C4-2B (cell line): ENCODE results near the gene INPP5E.
"Not testable (repeated sequence)": the region's sequence is repeated elsewhere in the genome, so short reads cannot be mapped to it uniquely, and the experiment has no call there.

Experiments used
- H3K27ac ChIP-seq: fragments of 450-650 bp; 2 replicates; pipeline ENCODE4 v1.5.1; 2017
- ZFX ChIP-seq: fragments of 450-650 bp; IDR thresholded peaks from 2 replicates; pipeline ENCODE4 v1.6.1; 2017
- TF ChIP-seq, protein P1 (sequence below): fragments of 450-650 bp; conservative IDR thresholded peaks from 2 replicates; pipeline ENCODE4 v1.5.1; 2017; ENCODE audit warnings: mild to moderate bottlenecking

Gene INPP5E

DNA sequence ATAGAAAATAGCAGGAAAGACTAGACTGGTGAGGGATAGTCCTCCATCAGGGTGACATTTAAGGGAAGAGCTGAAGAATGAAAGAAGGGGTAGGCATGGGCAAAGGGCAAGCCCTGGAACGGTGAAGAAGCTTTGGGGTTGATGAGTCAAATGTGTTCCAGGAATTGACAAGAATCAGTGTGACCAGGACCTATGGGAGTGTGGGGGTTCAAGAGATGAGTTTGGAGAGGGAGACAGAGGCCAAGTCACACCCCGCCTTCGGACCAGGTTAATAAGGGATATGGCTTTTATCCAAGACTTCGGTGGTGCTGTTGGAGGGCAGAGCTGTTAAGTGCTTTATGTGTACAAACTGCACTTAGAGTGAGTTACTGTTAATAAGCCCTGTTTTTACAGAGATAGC is 28.3 kb downstream of the INPP5E start:
- TF ChIP-seq, protein P1, sequence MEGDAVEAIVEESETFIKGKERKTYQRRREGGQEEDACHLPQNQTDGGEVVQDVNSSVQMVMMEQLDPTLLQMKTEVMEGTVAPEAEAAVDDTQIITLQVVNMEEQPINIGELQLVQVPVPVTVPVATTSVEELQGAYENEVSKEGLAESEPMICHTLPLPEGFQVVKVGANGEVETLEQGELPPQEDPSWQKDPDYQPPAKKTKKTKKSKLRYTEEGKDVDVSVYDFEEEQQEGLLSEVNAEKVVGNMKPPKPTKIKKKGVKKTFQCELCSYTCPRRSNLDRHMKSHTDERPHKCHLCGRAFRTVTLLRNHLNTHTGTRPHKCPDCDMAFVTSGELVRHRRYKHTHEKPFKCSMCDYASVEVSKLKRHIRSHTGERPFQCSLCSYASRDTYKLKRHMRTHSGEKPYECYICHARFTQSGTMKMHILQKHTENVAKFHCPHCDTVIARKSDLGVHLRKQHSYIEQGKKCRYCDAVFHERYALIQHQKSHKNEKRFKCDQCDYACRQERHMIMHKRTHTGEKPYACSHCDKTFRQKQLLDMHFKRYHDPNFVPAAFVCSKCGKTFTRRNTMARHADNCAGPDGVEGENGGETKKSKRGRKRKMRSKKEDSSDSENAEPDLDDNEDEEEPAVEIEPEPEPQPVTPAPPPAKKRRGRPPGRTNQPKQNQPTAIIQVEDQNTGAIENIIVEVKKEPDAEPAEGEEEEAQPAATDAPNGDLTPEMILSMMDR: no peak
- no peak for TF ChIP-seq ZFX
- H3K27ac ChIP-seq: peak overlapping the region; percentile 93

DNA sequence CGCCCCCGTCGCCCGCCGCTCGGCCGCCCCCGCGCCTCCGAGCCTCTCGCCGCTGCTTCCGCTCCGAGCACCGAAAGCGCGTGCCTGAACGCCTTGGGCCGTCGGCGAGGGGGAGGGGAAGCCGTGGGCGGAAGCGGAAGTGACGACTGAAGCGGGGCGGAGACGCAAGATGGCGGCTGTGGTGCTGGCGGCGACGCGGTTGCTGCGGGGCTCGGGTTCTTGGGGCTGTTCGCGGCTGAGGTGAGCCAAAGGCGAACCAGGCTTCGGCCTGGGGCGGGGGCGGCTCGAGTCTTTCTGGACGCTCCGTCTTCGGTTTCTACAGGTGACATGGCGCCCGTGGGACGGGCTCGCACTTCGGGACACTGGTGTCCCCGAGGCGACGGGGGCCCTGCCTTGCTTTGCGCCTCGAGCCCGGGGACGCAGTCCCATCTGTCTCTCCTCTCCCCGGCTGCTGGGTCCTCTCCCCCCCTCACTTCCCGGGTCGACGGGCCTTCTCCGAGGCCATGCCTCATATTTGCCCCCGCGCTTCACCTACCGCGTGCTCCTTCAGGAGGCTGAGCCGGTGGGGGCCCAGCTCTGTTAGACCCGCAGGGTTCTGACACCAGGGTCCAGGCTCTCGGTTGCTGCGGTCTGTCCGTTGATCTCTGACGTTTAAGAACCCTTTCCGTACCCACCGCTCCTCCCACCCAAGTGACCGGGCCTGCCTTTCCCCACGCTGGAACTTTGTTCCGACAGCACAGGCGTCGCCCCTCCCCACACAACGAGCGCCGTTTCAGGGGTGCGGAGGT is 29.0 kb downstream of the INPP5E start, which contains the start of the genes ENTR1 and PMPCA:
TSS of gene ENTR1 (minus strand) at position 115 of the 788 bp plus-strand sequence. CDS start 217 bp downstream, outside the sequence.
TSS of gene PMPCA (plus strand) at position 159 of the 788 bp plus-strand sequence. CDS start at position 170, 11 bp downstream.
- H3K27ac ChIP-seq: peak within 1 kb of the TSS; percentile 93
- TF ChIP-seq ZFX: peak; percentile 51; the same call in 1 of the 2 replicates
- TF ChIP-seq, protein P1: no peak

DNA sequence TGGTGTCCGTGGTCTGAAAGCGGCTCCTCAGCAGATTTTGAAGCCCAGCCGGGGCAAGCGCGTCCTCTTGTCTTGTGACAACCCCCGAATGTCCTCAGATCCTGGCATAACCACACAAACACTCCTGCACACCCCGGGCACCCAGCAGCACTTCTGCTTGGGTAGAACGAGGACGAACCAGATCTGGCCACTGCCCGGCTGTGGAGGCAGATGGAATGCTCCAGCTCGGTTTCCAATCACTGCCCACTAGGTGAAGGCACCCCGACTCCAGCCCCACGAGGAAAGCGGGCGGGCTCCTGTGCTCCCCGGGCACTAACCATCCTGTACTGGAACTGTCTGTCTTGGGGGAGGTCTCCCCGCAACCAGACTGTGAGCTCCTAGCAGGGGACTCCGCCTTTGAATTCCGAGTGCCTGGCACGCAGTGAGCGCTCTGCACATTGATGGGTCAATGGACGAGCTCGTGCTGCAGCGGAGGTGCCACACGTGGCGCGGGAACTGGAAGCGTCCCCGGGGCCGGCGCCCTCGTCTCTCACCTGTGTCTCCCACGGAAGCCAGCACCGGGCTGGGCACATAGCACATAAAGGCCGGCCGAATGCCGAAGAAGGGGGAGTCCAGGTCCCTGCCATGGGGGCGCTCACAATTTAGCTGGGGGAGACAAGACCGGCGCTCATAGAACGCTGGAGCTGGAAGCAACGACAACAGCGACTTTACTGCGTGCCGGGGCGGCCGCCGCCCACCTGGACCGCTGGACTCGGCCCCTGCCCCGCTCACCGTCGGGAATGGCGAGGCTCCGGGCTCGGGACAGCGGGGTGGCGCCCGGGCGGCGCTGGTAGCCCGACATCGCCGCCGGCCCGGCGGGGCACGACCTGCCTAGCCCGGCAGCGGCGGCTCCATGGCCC is 29.8 kb downstream of the INPP5E start:
- H3K27ac ChIP-seq: peak overlapping the region; percentile 93
- TF ChIP-seq, protein P1: no peak
- TF ChIP-seq ZFX: no peak

DNA sequence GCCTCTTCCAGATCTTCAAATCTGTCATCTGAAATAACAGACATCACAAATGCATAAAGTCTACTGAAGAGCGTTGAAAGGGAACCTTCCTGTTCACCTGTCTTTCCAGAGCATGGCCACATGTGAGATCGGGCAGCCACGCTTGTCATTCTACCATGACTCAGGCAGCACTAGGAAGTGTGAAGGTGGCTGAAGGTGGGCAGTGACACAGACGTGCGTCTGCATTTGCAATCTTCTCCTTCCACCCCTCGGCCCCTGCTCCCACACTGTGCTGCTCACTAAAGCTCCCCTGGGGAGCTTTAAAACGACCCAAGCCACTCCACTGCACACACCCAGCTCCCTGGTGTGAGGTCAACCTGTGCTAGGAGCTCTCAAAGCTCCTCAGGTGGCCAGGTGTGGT is 31.7 kb downstream of the INPP5E start:
- no peak overlapping the region for H3K27ac ChIP-seq
- TF ChIP-seq, protein P1: no peak
- no peak for TF ChIP-seq ZFX

DNA sequence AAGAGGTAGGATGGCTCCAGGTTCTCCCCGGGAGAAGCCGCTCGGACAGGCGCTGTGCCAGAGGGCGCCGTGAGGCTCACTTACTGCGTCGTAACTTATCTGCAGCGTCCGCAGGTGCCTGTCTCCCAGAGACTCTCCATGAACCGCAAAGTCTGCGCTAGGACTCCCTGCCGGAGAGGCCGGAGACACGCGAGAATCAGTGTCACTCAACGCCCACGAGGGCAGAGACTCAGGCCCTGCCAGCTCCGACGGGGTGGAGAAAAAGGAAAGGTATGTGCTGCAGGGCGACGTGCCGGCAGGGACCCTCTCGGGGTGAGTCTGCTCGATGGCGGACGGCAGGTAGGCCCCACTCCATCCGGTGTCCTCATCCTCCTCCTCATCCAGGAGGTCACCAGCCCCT is 32.6 kb downstream of the INPP5E start:
- not testable (repeated sequence) for H3K27ac ChIP-seq

DNA sequence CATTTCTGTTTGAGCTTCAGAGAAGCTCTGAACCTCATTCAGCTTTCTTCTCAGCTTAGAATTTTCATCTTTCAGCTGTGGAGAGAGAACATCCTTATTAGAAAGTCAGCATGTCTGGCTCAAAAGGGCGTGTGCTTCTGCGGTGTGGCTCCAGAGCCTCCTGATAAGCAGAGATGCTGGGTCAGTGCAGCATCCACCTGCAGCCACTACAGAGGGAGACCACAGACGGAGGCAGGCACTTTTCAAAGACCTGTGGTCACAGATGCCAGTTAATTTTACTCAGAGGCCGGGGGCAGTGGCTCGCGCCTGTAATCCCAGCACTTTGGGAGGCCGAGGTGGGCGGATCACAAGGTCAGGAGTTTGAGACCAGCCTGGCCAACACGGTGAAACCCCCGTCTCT is 33.7 kb downstream of the INPP5E start:
- not testable (repeated sequence) for H3K27ac ChIP-seq

DNA sequence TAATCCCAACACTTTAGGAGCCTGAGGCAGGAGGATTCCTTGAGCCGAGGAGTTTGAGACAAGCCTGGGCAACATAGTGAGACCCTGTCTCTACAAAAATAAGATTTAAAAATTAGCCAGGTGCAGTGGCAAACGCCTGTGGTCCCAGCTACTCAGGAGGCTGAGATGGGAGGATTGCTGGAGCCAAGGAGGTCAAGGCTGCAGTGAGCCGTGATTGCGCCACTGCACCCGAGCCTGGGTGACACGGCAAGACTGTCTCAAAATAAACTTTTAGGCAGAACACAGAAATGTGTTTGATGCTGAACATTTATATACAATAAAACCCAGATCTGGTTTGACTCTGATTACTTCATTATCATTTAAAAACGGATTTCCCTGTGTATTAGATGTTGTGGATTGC is 34.2 kb downstream of the INPP5E start:
- no peak overlapping the region for H3K27ac ChIP-seq
- TF ChIP-seq ZFX: no peak
- TF ChIP-seq, protein P1: no peak

DNA sequence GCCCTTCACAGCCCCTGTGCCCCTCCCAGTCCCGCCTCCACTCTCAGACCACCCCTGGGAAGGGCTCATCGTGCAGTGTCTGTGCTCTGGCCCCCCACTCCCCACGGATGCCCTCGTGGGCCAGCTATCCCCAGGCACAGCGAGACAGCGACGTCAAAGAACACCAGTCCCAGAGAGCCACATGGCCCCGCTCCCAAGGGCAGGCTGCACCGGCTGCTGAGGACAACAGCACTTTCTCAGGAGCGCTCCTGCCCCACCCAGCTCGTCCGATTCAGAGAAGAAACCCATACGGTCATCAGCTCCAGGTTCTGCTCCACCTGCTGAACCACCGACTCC is 34.9 kb downstream of the INPP5E start:
- TF ChIP-seq, protein P1: no peak
- no peak for TF ChIP-seq ZFX
- H3K27ac ChIP-seq: no peak overlapping the region
